Measurements from ENCODE around the gene COG8. TPM values are rescaled to one million over a fixed set of nuclear protein-coding genes. Genes with fewer than 3 reads are reported as not detected.

Gene COG8
- total RNA-seq, 3 donors from 2014 or later (not counting 1 experiment from before 2014, with no cell fraction given) = 26.3 to 34.6 (median 29.0) TPM

DNA sequence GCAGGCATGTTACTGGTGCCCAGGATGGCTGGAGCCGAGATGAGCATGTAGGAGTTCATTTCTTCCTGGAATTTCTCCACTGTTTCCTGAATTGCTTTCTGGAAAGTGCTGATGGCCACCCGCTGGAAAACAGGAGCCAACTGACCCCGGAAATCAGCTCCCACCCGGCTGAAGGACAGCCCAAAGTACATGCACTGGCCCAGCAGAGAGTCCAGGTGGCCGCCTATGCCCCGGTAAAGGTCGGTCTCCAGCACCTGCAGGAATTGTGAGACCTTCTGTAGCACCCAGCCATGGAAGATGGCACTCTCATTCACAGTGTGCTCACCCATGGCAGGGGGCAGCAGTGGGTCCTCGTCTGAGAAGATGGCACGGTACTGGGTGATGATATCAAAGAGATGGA lies 4.7 kb downstream of the COG8 start:
- Mint-ChIP-seq H3K4me3 (no peak overlapping the region), H3K36me3 (peaks cover 9% of the 10 kb centered on the region), H3K4me1 (peaks cover 24 to 30% of the 10 kb centered on the region in 2 donors), H3K27ac (no peak overlapping the region), H3K9me3 (no peaks in the 10 kb centered on the region), H3K27me3 (ENCODE audit: low read depth in 2 of 2) (no peaks in the 10 kb centered on the region)
- Histone ChIP-seq H3K4me1 (ENCODE audit: control insufficient read depth, insufficient read depth, low read length) (peaks cover 24% of the 10 kb centered on the region), H3K27ac (ENCODE audit: low read length) (no peak overlapping the region), H3K4me3 (ENCODE audit: low read length) (no peak overlapping the region), H3K36me3 (ENCODE audit: control insufficient read depth, insufficient read depth, low read length) (peaks cover 37% of the 10 kb centered on the region), H3K9me3 (ENCODE audit: control insufficient read depth, insufficient read depth, low read length) (no peaks in the 10 kb centered on the region), H3K27me3 (ENCODE audit: control insufficient read depth, insufficient read depth, low read length) (no peaks in the 10 kb centered on the region)
- TF ChIP-seq CTCF (IDR thresholded peaks at IDR 0.05) = no peak
- ATAC-seq (no peak), DNase-seq (no peak)
- WGBS (ENCODE audit: insufficient coverage) = 95% methylated on average over 9 of the region's 9 CpGs
- intact Hi-C loops (cut with micrococcal nuclease) = loop anchor here (5.0 kb wide), 1 partner anchor 53 kb away; the partner anchor contains the start of gene TERF2

DNA sequence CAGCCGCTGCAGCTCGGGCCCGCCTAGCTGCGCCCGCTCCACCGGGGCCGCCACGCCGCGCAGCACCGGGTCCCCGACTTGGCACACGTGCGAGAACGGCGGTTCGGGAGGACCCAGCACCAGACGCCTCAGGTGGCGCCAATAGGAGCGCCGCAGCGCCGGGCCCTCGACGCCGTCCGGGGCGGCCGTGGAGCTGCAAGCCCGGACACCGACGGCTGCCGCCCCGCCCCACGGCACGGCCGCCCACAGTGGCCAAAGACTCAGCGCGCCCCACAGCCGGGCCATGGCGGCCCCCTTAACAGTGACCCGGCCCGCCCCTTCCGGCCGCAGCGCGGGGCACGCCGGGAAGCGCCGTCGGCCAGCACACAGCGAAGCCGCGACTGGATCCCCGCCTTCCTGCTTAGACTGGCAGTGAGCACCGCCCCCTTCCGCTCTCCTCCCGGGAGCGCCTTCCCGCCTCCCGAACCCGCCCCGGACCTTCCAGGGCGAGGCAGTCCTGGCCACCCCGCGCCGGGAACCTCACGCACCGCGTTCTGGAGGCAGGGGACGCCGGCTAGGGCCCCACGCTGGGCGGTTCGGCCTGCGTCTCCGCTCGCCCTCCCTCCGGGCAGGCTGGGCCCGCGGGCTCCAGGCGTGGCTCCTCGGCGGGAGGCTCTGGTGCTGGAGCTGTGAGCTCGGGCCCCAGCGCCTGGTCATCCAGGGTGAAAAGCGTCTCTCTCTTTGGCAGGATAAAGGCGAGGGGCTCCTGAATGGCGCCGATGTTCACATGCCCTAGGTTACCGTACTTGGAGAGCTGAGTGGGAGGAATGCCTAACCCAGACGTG lies 8.9 kb downstream of the COG8 start, which contains the start of gene PDF:
Gene PDF (minus strand): TSS at position 303 of the 824 bp plus-strand sequence. CDS start 18 bp downstream, at position 285.
- ATAC-seq = peak; percentile 96 to 99 (median 97)
- no peaks in the 10 kb centered on the region for H3K27me3 Mint-ChIP-seq (ENCODE audit: low read depth in 2 of 2)
- H3K9me3 ChIP-seq (ENCODE audit: control insufficient read depth, insufficient read depth, low read length) = no peaks in the 10 kb centered on the region
- no peak for TF ChIP-seq CTCF (IDR thresholded peaks at IDR 0.05)
- WGBS (ENCODE audit: insufficient coverage) = under 1% methylated on average over 90 of the region's 93 CpGs
- H3K27me3 ChIP-seq (ENCODE audit: control insufficient read depth, insufficient read depth, low read length) = no peaks in the 10 kb centered on the region
- H3K36me3 ChIP-seq (ENCODE audit: control insufficient read depth, insufficient read depth, low read length) = peaks cover 32% of the 10 kb centered on the region
- H3K4me1 ChIP-seq (ENCODE audit: control insufficient read depth, insufficient read depth, low read length) = peaks cover 26% of the 10 kb centered on the region
- H3K4me1 Mint-ChIP-seq = peaks cover 14 to 19% of the 10 kb centered on the region in 2 donors
- DNase-seq = peak; percentile 81 to 90
- H3K27ac Mint-ChIP-seq = peak within 1 kb of the TSS; percentile 50 to 72
- H3K27ac ChIP-seq (ENCODE audit: low read length) = peak within 1 kb of the TSS; percentile 67
- H3K4me3 Mint-ChIP-seq = peak within 1 kb of the TSS; percentile 77
- H3K9me3 Mint-ChIP-seq = no peaks in the 10 kb centered on the region
- intact Hi-C loops (cut with micrococcal nuclease) = no loop called here
- peaks cover under 1% of the 10 kb centered on the region for H3K36me3 Mint-ChIP-seq
- peak within 1 kb of the TSS; percentile 49 for H3K4me3 ChIP-seq (ENCODE audit: low read length)

DNA sequence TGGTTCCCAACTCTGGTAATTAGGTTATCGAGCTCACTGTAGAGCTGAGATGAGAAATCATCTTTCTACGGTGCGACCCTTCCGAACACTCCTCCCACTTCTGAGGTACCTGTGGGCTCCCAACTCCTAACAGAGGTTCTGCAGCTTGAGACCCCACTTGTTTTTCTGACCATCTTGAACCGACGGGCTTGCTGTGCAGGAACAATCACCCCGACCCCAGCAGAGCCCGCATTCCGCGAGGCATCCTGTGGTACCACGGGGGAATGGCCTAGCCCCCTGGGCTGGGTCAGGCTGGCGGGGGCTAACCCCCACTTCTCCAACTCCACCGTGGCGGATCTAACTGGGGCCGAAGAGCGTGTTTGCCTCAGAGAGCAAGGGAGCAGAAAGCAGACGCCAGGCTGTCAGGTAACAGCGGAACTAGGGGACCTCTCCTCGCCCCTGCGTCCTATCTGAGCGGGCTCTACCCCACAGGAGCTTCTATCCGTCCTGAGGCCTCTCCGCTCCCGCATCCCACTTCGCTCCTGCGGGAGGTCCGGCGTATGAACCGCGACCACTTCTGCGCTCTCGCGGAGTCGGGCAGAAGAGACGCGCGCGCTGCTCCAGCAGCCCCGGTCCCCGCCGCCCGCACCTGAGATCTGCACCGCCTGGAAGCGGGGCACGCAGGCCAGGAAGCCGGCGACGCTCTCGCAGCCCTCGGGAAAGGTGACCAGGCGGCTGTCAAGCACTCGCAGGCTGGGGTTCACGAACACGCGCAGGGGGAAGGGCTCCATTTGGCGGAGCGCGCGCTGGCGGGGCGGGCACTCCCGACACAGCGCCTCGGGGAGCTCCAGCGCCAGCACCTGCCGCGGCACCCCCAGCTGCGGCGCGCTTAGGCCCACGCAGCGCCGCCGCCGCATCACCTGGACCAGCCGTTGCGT lies 9.7 kb downstream of the COG8 start:
- peak; percentile 36 to 57 (median 53) for ATAC-seq
- H3K36me3 ChIP-seq (ENCODE audit: control insufficient read depth, insufficient read depth, low read length) = peaks cover 28% of the 10 kb centered on the region
- no peaks in the 10 kb centered on the region for H3K27me3 ChIP-seq (ENCODE audit: control insufficient read depth, insufficient read depth, low read length)
- WGBS (ENCODE audit: insufficient coverage) = 11% methylated on average over 77 of the region's 77 CpGs
- no peaks in the 10 kb centered on the region for H3K9me3 Mint-ChIP-seq
- intact Hi-C loops (cut with micrococcal nuclease) = loop anchor here (10.0 kb wide), 1 partner anchor 125 kb away; no protein-coding TSS in a partner anchor
- peak overlapping the region in 1 of 2 donors; percentile 44 for H3K27ac Mint-ChIP-seq
- H3K4me3 ChIP-seq (ENCODE audit: low read length) = peak overlapping the region; percentile 44
- H3K4me1 ChIP-seq (ENCODE audit: control insufficient read depth, insufficient read depth, low read length) = peaks cover 26% of the 10 kb centered on the region
- H3K4me3 Mint-ChIP-seq = peak overlapping the region; percentile 77
- H3K4me1 Mint-ChIP-seq = peaks cover 14 to 19% of the 10 kb centered on the region in 2 donors
- no peaks in the 10 kb centered on the region for H3K9me3 ChIP-seq (ENCODE audit: control insufficient read depth, insufficient read depth, low read length)
- no peak overlapping the region for H3K27ac ChIP-seq (ENCODE audit: low read length)
- H3K27me3 Mint-ChIP-seq (ENCODE audit: low read depth in 2 of 2) = no peaks in the 10 kb centered on the region
- no peaks in the 10 kb centered on the region for H3K36me3 Mint-ChIP-seq
- DNase-seq = peak in 1 of 2 donors; percentile 71
- no peak for TF ChIP-seq CTCF (IDR thresholded peaks at IDR 0.05)
